GM18505 (cell line): ENCODE results near the gene NOX1.
"Not testable (repeated sequence)": the region's sequence is repeated elsewhere in the genome, so short reads cannot be mapped to it uniquely, and the experiment has no call there.

Experiments
- ATAC-seq: cut with Tn5 transposase; IDR thresholded peaks from one replicate; pipeline ENCODE4 v1.9.1; 2021; ENCODE audit not compliant: unreplicated experiment
- POLR2A ChIP-seq: IDR thresholded peaks from 4 replicates; pipeline ENCODE4 v1.6.1; 2011; ENCODE audit warnings: borderline replicate concordance; ENCODE audit not compliant: insufficient read depth, insufficient read length; ENCODE audit errors: extremely low read depth

The NOX1 gene

GRCh38 chrX:100802843-100803242 lies 71.3 kb downstream of the NOX1 start:
- ATAC-seq, result no peak
- no peak for TF ChIP-seq POLR2A

- TF ChIP-seq POLR2A, result no peak
- ATAC-seq, result no peak
These were observed 75.5 kb downstream of the NOX1 start for GRCh38 chrX:100798484-100799214.

- ATAC-seq, result no peak
- TF ChIP-seq POLR2A, result no peak
These were observed 76.8 kb downstream of the NOX1 start for GRCh38 chrX:100797359-100797758.

- not testable (repeated sequence) for ATAC-seq
These were observed 77.8 kb downstream of the NOX1 start for GRCh38 chrX:100796371-100796770.
